ENCODE measurements around the gene OSCP1. TPM values are rescaled to one million over a fixed set of nuclear protein-coding genes. Genes with fewer than 3 reads are reported as not detected.

The OSCP1 gene
- total and polyA plus RNA-seq, 2 donors (not counting 1 experiment from before 2014, with no cell fraction given): 0.16 to 0.94 TPM

- TF ChIP-seq CTCF (IDR thresholded peaks at IDR 0.05) (no peak), EZH2 (IDR thresholded peaks at IDR 0.05; ENCODE audit: borderline replicate concordance, insufficient read depth, low read depth, low read length, poor library complexity, severe bottlenecking) (no peak)
- H2AFZ ChIP-seq (ENCODE audit: insufficient read depth, low read depth, low read length, poor library complexity, severe bottlenecking): no peak overlapping the region
- ATAC-seq (ENCODE audit: low read depth) (no peak), DNase-seq (no peak)
- ChIA-PET POLR2A (no interaction called here), CTCF (interaction anchor here (0.9 to 1.7 kb wide), 2 partner anchors 24 to 27 kb away, joined by 3 to 4 read pairs; no protein-coding TSS in a partner anchor)
- peaks cover 0 to 34% of the 10 kb centered on the region in 2 experiments for H3K36me3 ChIP-seq (replicated peaks in 1 of 2; ENCODE audit: control extremely low read depth in 1 of 2, control insufficient read depth in 1 of 2, extremely low read depth in 1 of 2, insufficient read depth in 2 of 2, low read length in 1 of 2)
- peaks cover 0 to 4% (median 0%) of the 10 kb centered on the region in 3 donors for H3K9me3 ChIP-seq (ENCODE audit: control extremely low read depth in 1 of 3, control insufficient read depth in 2 of 3, insufficient read depth in 1 of 3, low read length in 2 of 3)
- 99% methylated on average over 19 of the region's 19 CpGs for WGBS (ENCODE audit: insufficient coverage)
- Mint-ChIP-seq H3K4me1 (peaks cover 77% of the 10 kb centered on the region), H3K4me3 (no peak overlapping the region), H3K9me3 (ENCODE audit: insufficient read depth) (no peaks in the 10 kb centered on the region), H3K27me3 (no peaks in the 10 kb centered on the region), H3K27ac (peak overlapping the region; percentile 85)
- H3K27me3 ChIP-seq (replicated peaks in 1 of 4; ENCODE audit: control extremely low read depth in 1 of 4, control insufficient read depth in 3 of 4, insufficient read depth in 4 of 4, low read length in 3 of 4): no peaks in the 10 kb centered on the region
- H3K4me3 ChIP-seq (ENCODE audit: control extremely low read depth in 1 of 5, extremely low read depth in 1 of 5, insufficient read depth in 1 of 5, low read depth in 2 of 5, low read length in 4 of 5): no peak overlapping the region
- no peak overlapping the region for H3K9ac ChIP-seq (ENCODE audit: low read length)
- peaks cover 59 to 72% of the 10 kb centered on the region in 2 donors for H3K4me1 ChIP-seq (ENCODE audit: control insufficient read depth in 2 of 2, insufficient read depth in 2 of 2, low read length in 2 of 2)
- H3K79me2 ChIP-seq (ENCODE audit: control insufficient read depth, insufficient read depth, low read length): peaks cover 80% of the 10 kb centered on the region
- H3K27ac ChIP-seq (ENCODE audit: low read length in 2 of 2): peak overlapping the region in 1 of 2 donors; percentile 92
- H3K4me2 ChIP-seq (replicated peaks; ENCODE audit: low read depth, low read length, poor library complexity, severe bottlenecking): no peak overlapping the region
- no peaks in the 10 kb centered on the region for H4K20me1 ChIP-seq (ENCODE audit: control insufficient read depth, insufficient read depth, low read length, poor library complexity, severe bottlenecking)
- intact Hi-C loops (cut with micrococcal nuclease): no loop called here
These were observed 56.6 kb downstream of the OSCP1 start for GRCh38 chr1:36393686-36394085.

- peak overlapping the region; percentile 39 for H3K4me3 Mint-ChIP-seq
- intact Hi-C loops (cut with micrococcal nuclease): no loop called here
- Histone ChIP-seq H3K27me3 (replicated peaks in 1 of 4; ENCODE audit: control extremely low read depth in 1 of 4, control insufficient read depth in 3 of 4, insufficient read depth in 4 of 4, low read length in 3 of 4) (no peaks in the 10 kb centered on the region), H3K36me3 (replicated peaks in 1 of 2; ENCODE audit: control extremely low read depth in 1 of 2, control insufficient read depth in 1 of 2, extremely low read depth in 1 of 2, insufficient read depth in 2 of 2, low read length in 1 of 2) (peaks cover 0 to 34% of the 10 kb centered on the region in 2 experiments), H3K4me2 (replicated peaks; ENCODE audit: low read depth, low read length, poor library complexity, severe bottlenecking) (no peak overlapping the region), H3K9me3 (ENCODE audit: control extremely low read depth in 1 of 3, control insufficient read depth in 2 of 3, insufficient read depth in 1 of 3, low read length in 2 of 3) (peaks cover 0 to 4% (median 0%) of the 10 kb centered on the region in 3 donors), H3K79me2 (ENCODE audit: control insufficient read depth, insufficient read depth, low read length) (peaks cover 80% of the 10 kb centered on the region), H3K9ac (ENCODE audit: low read length) (no peak overlapping the region), H3K4me1 (ENCODE audit: control insufficient read depth in 2 of 2, insufficient read depth in 2 of 2, low read length in 2 of 2) (peaks cover 63 to 75% of the 10 kb centered on the region in 2 donors), H3K4me3 (ENCODE audit: control extremely low read depth in 1 of 5, extremely low read depth in 1 of 5, insufficient read depth in 1 of 5, low read depth in 2 of 5, low read length in 4 of 5) (no peak overlapping the region), H4K20me1 (ENCODE audit: control insufficient read depth, insufficient read depth, low read length, poor library complexity, severe bottlenecking) (no peaks in the 10 kb centered on the region), H2AFZ (ENCODE audit: insufficient read depth, low read depth, low read length, poor library complexity, severe bottlenecking) (no peak overlapping the region), H3K27ac (ENCODE audit: low read length in 2 of 2) (peak overlapping the region; percentile 30 to 92)
- H3K9me3 Mint-ChIP-seq (ENCODE audit: insufficient read depth): no peaks in the 10 kb centered on the region
- peak overlapping the region; percentile 85 for H3K27ac Mint-ChIP-seq
- DNase-seq: no peak
- H3K4me1 Mint-ChIP-seq: peaks cover 79% of the 10 kb centered on the region
- ATAC-seq (ENCODE audit: low read depth): no peak
- ChIA-PET CTCF (interaction anchor here (1.4 to 1.7 kb wide), 3 partner anchors 24 to 50 kb away, joined by 4 to 5 read pairs (median 5); no protein-coding TSS in a partner anchor), POLR2A (no interaction called here)
- H3K27me3 Mint-ChIP-seq: no peaks in the 10 kb centered on the region
- 96% methylated on average over 4 of the region's 4 CpGs for WGBS (ENCODE audit: insufficient coverage)
- TF ChIP-seq EZH2 (IDR thresholded peaks at IDR 0.05; ENCODE audit: borderline replicate concordance, insufficient read depth, low read depth, low read length, poor library complexity, severe bottlenecking) (no peak), CTCF (IDR thresholded peaks at IDR 0.05) (no peak)
These were observed 57.4 kb downstream of the OSCP1 start for GRCh38 chr1:36392836-36393235.
